K562 (cell line): Measurements from ENCODE around the gene MAP3K6.

Source experiments
- CSDE1 ChIP-seq, 2 experiments: fragments of 450-650 bp; IDR thresholded peaks; 2 replicates each; pipeline ENCODE4 v1.6.1; 2016; ENCODE audit warnings: mild to moderate bottlenecking in 1 of 2
- MXI1 ChIP-seq: IDR thresholded peaks from 2 replicates; pipeline ENCODE4 v1.6.1; 2011; ENCODE audit warnings: low read depth, mild to moderate bottlenecking, improper control_type of control experiment, low read length
- SP1 ChIP-seq: sonication (generic); formaldehyde crosslinking; IDR thresholded peaks from 2 replicates; pipeline ENCODE4 v1.8.1; 2022; ENCODE audit warnings: mild to moderate bottlenecking, missing genetic modification reagents

DNA sequence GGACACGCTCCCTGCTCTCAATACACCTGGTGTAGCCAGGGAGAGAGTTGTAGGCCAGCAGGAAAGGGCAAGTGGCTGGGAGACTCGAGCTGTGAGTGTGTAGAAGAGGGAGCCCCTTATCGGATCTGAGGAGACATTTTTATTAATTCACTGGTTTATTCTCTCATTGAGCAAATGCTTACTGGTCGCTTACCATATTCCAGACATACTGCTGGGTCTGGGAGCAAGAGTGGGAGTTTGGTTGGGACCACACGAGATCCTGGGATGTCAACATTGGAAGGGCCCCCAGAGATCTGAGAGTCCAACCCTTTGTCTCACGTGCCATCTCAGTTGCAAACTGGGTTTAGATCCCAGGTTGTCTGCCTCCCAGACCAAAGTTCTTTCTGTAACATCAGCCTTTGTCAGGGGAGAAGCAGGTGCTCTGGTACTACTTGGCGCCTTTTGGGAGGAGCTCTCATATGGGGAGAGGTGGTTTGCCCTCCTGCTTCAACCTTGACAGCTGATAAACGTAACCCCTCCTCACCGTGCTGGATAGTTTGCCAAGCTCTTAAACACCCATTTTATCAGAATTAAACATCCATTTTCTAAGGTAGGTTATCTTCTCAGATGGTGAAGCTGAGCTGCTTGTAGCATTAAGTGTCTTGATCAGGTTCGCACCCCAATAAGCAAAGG, 44.1 kb downstream of the MAP3K6 start:
- TF ChIP-seq SP1, result no peak
- no peak for TF ChIP-seq CSDE1 (IDR thresholded peaks at IDR 0.05)
- TF ChIP-seq MXI1, result no peak
